ENCODE measurements around the gene CPN1.

- TF ChIP-seq, protein P1, sequence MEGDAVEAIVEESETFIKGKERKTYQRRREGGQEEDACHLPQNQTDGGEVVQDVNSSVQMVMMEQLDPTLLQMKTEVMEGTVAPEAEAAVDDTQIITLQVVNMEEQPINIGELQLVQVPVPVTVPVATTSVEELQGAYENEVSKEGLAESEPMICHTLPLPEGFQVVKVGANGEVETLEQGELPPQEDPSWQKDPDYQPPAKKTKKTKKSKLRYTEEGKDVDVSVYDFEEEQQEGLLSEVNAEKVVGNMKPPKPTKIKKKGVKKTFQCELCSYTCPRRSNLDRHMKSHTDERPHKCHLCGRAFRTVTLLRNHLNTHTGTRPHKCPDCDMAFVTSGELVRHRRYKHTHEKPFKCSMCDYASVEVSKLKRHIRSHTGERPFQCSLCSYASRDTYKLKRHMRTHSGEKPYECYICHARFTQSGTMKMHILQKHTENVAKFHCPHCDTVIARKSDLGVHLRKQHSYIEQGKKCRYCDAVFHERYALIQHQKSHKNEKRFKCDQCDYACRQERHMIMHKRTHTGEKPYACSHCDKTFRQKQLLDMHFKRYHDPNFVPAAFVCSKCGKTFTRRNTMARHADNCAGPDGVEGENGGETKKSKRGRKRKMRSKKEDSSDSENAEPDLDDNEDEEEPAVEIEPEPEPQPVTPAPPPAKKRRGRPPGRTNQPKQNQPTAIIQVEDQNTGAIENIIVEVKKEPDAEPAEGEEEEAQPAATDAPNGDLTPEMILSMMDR (conservative IDR thresholded peaks at IDR 0.05), result no peak
- no peak for TF ChIP-seq ZFX (IDR thresholded peaks at IDR 0.05)
Observed at GRCh38 chr10:100109670-100110069, 28.0 kb upstream of the CPN1 start.
